ENCODE measurements around the gene GRID2. TPM values are rescaled to one million over a fixed set of nuclear protein-coding genes. Genes with fewer than 3 reads are reported as not detected.

The GRID2 gene
- total RNA-seq, 3 donors from 2014 or later = 0.44 TPM; not detected in 2

DNA sequence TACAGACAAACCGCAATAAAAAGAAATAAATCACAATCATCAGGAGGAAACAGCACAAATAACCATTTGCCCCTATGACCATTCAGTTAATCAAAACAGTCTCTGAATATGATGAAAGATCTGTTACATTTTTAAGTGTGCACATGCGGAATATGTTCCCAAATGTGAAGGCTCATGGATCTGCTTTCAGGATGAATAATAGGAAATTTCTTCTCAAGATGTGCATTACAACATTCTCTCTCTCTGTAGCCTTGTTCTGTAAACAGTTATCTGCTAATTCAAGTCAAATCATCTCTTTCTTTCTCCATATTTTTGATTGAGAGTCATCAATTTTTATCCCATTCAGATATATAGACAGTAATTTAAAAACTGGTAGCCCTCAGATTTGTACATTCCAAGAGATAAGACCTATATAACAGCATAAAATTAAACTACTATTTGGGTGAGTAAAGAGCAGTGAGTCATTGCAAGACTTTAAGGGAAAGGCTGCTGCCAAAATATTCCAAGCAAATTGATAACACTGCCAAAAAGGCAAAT lies 1090.8 kb downstream of the GRID2 start:
- Histone ChIP-seq H3K9me3 (no peaks in the 10 kb centered on the region), H3K4me3 (no peak overlapping the region), H3K36me3 (ENCODE audit: low read depth) (no peaks in the 10 kb centered on the region), H3K4me1 (ENCODE audit: low read depth) (no peaks in the 10 kb centered on the region)
- DNase-seq (no peak), ATAC-seq (no peak)
- TF ChIP-seq, protein P1, sequence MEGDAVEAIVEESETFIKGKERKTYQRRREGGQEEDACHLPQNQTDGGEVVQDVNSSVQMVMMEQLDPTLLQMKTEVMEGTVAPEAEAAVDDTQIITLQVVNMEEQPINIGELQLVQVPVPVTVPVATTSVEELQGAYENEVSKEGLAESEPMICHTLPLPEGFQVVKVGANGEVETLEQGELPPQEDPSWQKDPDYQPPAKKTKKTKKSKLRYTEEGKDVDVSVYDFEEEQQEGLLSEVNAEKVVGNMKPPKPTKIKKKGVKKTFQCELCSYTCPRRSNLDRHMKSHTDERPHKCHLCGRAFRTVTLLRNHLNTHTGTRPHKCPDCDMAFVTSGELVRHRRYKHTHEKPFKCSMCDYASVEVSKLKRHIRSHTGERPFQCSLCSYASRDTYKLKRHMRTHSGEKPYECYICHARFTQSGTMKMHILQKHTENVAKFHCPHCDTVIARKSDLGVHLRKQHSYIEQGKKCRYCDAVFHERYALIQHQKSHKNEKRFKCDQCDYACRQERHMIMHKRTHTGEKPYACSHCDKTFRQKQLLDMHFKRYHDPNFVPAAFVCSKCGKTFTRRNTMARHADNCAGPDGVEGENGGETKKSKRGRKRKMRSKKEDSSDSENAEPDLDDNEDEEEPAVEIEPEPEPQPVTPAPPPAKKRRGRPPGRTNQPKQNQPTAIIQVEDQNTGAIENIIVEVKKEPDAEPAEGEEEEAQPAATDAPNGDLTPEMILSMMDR (IDR thresholded peaks at IDR 0.05) = no peak
- intact Hi-C loops (cut with DNase I, micrococcal nuclease) = no loop called here

GRCh38 chr4:93396272-93396671 lies 1092.5 kb downstream of the GRID2 start:
- Histone ChIP-seq H3K4me3 (no peak overlapping the region), H3K36me3 (ENCODE audit: low read depth) (no peaks in the 10 kb centered on the region), H3K4me1 (ENCODE audit: low read depth) (no peaks in the 10 kb centered on the region), H3K9me3 (no peaks in the 10 kb centered on the region)
- ATAC-seq (no peak), DNase-seq (no peak)
- intact Hi-C loops (cut with DNase I, micrococcal nuclease) = no loop called here
- TF ChIP-seq, protein P1 (IDR thresholded peaks at IDR 0.05) = no peak

GRCh38 chr4:93403571-93403970 lies 1099.8 kb downstream of the GRID2 start:
- Histone ChIP-seq H3K9me3 (no peaks in the 10 kb centered on the region), H3K36me3 (ENCODE audit: low read depth) (no peaks in the 10 kb centered on the region), H3K4me1 (ENCODE audit: low read depth) (no peaks in the 10 kb centered on the region), H3K4me3 (no peak overlapping the region)
- intact Hi-C loops (cut with DNase I, micrococcal nuclease) = no loop called here
- no peak for ATAC-seq
- TF ChIP-seq, protein P1 (IDR thresholded peaks at IDR 0.05) = no peak
- DNase-seq = no peak

DNA sequence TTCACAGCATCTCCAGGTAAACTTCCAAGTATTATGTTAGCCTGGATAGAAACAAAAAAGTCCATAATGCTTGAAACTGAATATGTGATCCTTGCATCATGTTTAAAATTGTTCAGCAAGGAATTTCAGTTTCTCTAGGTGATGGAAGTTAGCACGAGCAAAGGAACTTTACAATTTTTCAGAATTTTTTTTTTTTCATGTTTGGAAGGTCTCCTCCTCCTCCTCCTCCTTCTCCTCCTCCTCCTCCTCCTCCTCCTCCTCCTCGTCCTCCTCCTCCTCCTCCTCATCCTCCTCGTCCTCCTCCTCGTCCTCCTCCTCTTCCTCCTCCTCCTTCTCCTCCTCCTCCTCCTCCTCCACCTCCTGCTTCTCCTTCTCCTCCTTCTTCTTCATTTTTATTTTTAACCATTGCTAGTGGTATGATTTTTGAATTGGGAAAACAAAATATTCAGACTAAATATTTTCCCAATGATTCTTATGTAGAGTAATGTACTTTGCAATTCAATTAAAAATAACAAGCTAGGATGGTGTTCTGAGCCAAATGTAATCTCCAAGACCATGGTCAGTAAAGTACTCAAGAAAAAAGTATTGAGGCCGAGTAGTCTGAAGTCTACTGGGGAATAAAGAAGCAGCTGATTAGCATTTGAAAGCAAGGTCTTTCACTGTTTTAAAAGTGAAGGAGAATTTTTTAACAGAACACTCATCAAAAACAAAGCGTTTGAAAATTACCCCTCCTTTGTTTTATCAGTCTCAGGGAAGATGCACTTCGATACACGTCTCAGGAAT lies 1103.9 kb downstream of the GRID2 start:
- DNase-seq (no peak), ATAC-seq (no peak)
- TF ChIP-seq, protein P1 (IDR thresholded peaks at IDR 0.05) = no peak
- Histone ChIP-seq H3K4me3 (no peak overlapping the region), H3K36me3 (ENCODE audit: low read depth) (no peaks in the 10 kb centered on the region), H3K4me1 (ENCODE audit: low read depth) (no peaks in the 10 kb centered on the region), H3K9me3 (no peaks in the 10 kb centered on the region)
- intact Hi-C loops (cut with DNase I, micrococcal nuclease) = no loop called here

- no peak for ATAC-seq
- intact Hi-C loops (cut with DNase I, micrococcal nuclease) = no loop called here
Observed at GRCh38 chr4:93409035-93409434, 1105.3 kb downstream of the GRID2 start.

More at GRCh38 chr4:93409035-93409434, 1105.3 kb downstream of the GRID2 start:
- Histone ChIP-seq H3K36me3 (ENCODE audit: low read depth) (no peaks in the 10 kb centered on the region), H3K4me3 (no peak overlapping the region), H3K4me1 (ENCODE audit: low read depth) (no peaks in the 10 kb centered on the region), H3K9me3 (no peaks in the 10 kb centered on the region)
- DNase-seq = no peak
- TF ChIP-seq, protein P1 (IDR thresholded peaks at IDR 0.05) = no peak

Measured in mucosa of descending colon (tissue), 3 donors.